HG03378 (cell line): ENCODE results near the gene MT1B.

ENCODE experiments used
- ATAC-seq: cut with Tn5 transposase; IDR thresholded peaks from one replicate; pipeline ENCODE4 v1.9.1; 2021; ENCODE audit warnings: mild to moderate bottlenecking, moderate library complexity; ENCODE audit not compliant: unreplicated experiment

The MT1B gene

DNA sequence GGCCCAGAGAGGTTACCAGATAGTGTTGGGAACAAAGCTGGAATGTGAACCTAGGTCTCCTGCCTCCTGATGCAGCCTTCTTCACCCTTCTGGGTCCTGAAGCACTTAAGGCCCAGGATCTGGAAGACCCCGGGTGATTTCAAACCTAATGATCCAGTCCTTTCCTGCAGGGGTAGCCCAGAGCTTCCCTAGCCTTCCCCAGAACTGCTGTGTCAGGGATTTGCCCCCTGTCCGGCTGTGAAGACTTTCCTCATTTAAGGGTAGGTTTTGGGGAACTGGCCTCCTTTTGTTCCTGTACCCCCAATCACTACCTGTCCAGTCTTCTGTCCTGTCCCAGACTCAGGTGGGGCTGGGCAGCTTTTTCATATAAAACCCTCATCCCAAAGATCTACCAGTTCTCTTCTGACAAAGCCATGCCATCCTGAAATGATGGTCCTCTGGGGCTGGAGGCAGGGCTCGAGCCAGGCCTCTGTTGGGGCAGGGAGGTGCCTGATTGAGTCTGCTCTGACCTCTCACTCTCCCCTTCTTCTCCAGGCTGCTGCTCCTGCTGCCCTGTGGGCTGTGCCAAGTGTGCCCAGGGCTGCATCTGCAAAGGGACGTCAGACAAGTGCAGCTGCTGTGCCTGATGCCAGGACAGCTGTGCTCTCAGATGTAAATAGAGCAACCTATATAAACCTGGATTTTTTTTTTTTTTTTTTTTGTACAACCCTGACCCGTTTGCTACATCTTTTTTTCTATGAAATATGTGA lies 31.9 kb downstream of the MT1B start:
- no peak for ATAC-seq

DNA sequence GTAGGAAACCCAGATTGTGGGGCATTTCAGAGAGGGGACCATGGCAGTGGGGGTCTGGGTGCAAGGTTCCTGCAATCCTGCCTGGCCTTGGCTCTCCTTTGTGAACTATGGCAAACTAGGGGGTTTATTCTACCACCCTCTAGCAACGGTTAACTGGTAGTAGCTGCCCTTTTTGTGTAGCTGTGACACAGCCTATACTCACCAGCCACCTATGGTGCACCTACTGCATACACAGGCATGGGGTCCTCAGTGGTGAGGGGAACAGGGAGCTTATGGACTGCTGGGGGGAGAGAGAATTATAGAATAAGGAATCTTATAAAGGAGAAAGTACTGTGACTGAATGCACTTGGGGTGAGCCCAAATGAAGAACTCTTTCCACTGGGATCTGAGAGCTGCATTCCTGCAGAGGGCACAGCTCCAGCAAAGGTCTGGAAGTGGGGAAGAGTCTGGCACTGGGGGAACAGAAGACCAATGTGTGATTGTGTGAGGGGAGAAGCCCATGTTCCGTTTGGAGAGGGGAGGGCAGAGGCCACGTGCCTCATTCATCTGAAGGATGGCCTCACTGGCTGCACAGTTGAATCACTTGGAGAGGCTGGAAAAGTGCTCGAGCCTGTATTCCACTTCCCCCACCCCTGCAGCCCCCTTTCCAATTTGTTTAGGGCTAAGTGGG lies 32.7 kb downstream of the MT1B start:
- no peak for ATAC-seq

DNA sequence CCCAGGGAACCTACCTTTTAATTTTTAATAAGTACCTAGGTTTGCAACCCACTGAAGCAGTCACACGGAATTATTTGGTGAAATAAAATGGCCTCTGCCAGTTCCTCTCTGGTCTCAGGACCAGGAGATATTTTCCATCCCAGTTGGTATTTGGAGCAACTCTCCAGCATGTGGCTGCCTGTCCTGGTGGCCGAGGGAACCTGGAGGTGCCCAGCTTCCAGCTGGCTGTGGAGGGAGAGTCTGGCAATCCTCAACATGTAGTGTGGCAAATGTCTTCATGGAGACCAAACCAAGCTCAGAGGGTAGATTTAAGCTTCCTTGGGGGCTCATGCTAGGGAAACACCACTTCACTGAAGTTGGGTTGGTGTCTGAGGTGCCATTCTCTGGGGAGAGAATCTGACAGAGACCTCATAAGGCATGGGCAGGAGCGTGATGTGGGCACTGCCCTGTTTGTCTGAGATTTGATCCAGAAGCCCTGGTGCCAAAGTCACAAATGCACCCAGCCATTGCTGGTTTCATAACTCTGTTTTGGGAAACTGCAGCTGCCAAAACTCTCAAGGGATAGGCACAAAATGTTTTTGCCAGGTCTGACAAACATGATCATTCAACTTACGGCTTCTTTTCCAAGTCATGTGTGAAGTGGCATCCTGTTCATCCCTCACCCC lies 33.4 kb downstream of the MT1B start:
- no peak for ATAC-seq

DNA sequence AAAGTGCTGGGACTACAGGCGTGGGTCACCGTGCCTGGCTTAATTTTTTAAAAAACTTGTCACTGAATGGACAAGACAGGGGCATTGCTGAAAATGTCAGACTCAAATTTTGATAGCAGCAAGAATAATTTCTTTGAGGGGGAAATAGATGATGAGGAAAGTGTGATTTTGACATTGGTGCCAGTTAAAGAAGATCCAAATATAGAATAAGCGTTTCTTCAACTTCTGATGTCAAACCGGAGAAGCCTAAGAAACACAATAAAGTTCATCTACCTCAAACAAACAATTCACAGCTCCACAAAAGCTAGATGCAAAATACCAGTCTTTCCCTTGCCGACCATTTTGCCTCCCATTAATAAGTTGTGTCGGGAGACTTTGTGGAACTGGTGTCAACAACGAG lies 35.1 kb downstream of the MT1B start:
- ATAC-seq = no peak

DNA sequence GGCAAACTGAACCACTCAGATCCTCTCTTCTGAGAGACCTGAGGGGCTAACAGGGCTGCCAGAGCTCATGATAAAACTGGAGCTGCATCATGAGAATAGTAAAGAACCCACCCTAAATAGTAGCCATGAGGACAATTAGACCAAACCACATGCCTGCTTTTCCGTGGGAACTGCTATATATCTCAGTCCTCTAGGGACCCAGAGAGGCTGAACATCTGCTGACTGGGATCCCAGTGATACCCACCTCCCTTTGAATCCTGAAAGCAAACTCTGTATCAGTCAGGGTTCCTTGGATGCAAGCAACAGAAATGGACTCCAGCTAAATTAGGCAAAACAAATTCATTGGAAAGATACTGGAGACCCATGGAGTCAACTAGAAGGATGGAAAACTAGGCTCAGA lies 37.1 kb downstream of the MT1B start:
- ATAC-seq = no peak

DNA sequence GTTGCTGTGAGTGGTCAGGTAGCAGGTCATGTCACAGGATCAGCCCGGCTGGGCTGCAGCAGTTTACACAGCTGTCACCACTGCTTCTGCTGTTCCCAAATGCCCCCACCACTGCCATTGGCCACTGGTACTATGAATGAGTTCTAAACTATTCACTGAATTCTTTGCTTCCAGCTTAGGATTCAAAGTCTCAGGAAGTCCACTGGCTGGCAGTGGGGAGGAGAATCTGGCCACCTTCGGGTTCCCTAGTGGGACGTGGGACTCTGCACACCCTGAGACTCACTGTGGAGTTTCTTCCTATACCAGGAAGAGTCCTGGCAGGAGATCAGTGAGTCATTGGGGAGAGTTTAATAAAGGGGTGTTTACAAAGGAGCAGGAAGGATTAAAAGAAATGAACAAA lies 37.5 kb downstream of the MT1B start:
- ATAC-seq = no peak

DNA sequence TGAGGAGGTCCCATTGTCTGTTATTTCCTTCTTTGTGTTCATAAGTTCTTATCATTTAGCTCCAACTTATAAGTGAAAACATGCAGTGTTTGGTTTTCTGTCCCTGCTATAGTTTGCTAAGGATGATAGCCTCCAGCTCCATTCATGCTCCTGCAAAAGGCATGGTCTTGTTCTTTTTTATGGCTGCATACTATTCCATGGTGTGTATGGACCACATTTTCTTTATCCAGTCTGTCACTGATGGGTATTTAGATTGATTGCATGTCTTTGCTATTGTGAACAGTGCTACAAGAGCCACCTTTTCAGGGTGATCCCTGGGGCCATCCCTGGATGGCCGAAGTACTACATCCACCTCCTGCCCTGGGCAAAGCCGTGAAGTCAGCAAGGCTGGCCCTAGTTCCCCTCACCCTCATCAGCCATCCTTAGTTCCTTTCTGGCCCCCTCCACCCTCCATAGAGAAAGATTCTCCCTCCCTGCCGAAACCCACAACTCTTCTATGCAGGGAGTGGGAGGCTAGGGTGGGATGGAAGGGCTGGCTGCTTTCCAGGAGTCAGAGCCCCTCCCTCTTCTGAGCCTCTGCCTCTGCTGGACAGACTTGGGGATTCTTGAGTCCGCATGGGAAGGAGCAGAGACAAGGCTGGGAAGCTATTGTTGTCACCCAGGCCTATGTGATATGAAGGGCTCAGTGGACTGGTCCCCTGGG lies 38.9 kb downstream of the MT1B start:
- ATAC-seq = no peak

DNA sequence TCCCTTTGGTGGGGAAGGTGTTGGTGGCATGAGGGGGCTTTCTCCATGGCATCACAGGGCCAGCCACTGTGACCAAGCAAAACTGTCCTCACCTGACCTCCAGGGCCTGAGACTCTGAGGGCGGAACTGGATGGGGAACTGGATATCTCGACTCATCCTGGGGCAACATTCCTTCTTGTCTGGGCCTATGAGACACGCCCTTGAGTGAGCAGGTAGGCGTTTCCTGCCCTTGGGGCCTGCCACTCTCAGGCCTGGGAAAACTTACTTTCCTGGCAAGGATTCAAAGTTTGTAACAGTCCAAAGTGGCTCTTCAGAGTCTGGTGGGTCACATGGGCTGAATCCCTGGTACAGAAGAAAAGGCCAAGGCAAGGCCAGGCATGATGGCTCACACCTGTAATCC lies 40.2 kb downstream of the MT1B start:
- no peak for ATAC-seq

DNA sequence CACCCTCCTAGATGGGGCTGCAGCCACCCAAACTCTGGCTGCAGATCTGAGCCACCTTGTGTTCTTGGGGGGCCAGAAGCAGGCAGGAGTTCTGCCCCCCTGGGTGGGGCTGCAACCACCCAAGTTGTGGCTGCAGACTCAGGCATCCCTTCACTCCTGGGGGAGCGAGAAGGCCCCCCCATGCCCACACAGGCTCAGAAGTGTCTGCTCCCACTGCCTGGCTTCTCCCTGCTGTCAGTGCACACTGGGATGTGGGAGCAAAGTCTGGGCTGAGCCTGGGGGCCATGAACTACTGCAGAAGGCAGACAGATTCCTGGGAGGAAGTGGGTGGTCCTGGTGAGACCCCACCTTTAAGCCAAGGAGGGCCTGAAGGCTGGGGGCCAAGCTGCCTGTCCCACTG lies 43.6 kb downstream of the MT1B start:
- ATAC-seq = no peak

DNA sequence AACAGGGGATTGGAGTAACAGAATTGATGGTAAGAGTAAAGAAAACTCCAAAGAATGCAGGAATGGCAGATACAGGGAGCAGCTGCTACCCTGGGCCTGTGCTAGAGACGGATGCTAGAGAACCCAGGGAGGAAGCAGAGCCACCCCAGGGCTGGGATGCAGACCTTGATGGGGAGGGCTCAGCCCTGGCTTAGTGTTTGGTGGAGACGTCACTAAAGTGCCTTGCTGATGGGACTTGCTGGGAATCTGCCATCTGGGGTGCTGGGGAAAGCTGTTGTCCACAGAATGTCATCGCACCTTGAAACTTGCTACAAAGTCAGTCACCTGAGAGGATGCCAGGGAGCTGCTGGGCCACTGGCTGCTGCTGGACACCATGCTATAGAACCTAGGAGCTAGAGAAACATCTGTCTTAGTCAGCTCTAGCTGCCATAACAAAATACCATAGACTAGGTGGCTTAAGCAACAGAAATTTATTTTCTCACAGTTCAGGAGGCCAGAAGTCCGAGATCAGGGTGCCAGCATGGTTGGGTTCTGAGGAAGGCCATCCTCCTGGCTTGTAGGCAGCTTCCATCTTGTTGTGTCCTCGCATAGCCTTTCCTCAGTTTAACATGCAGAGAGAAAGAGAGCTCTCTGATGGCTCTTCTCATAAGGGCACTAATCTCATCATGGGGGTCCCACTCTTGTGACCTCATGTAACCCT lies 45.9 kb downstream of the MT1B start:
- no peak for ATAC-seq

DNA sequence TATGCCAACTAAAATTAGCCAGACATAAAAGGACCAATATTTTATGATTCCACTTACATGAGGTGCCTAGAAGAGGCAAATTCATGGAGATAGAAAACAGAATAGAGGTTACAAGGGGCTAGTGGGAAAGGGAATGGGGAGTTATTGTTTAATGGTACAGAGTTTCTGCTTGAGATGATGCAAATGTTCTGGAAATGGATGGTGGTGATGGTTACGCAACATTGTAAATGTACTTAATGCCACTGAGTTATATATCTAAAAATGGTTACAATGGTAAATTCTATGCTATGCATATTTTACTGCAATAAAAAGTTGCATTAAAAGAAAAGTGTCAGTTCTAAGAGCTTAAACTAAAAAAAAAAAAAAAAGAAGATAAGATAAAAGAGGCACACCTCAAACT lies 48.5 kb downstream of the MT1B start:
- ATAC-seq = no peak

DNA sequence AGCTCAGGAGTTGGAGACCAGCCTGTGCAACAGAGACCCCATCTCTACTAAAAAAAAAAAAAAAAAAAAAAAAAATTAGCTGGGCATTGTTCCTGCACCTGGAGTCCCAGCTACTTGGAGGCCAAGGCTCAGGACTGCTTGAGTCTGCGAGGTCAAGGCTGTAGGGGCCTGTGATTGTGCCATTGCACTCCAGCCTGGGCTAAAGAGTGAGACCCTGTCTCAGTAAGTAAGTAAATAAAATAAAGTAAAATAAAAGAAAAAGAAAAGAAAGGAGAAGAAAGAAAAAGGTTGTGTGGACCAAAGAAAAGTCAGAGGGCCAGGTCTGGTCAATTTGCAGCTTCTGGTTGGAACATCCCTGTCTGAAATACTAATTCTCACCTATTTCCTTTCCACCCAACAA lies 48.9 kb downstream of the MT1B start:
- no peak for ATAC-seq

DNA sequence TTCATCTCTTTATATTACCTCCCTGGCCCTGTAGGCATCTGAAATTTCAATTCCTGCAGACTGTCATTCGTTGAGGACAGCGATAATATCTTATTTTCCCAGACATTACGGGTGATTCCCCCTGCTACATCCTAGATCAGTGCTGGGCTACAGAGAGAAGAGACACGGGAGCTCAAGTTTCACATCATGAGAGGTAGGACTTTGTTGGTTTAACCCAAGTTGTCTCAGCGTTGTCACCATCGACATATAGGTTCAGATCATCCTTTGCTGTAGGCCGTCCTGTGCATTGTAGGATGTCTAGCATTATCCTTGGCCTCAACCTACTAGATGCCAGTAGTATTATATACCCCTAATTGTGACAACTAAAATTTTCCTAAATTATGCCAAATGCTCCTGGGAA lies 49.8 kb downstream of the MT1B start:
- ATAC-seq = no peak
